DMS153 treated with DMSO at 0.1 percent for 48 hours (cell line): ENCODE data around the gene DIP2A.
"Not testable (repeated sequence)": the region's sequence is repeated elsewhere in the genome, so short reads cannot be mapped to it uniquely, and the experiment has no call there.

Source experiments
- DNase-seq: peaks from one replicate; lab custom pipeline; 2025; ENCODE audit not compliant: unreplicated experiment; lab: John Stamatoyannopoulos, UW

Gene DIP2A

GRCh38 chr21:46553993-46554392 is 95.3 kb downstream of the DIP2A start:
- DNase-seq: no peak

GRCh38 chr21:46554431-46555224 is 95.9 kb downstream of the DIP2A start:
- DNase-seq: no peak

- no peak for DNase-seq
Observed at GRCh38 chr21:46555225-46555617, 96.5 kb downstream of the DIP2A start.

GRCh38 chr21:46555678-46556077 is 97.0 kb downstream of the DIP2A start:
- DNase-seq: no peak

- DNase-seq: no peak
Observed at GRCh38 chr21:46556802-46557201, 98.1 kb downstream of the DIP2A start.

- DNase-seq: no peak
Observed at GRCh38 chr21:46557469-46557868, 98.8 kb downstream of the DIP2A start.

- no peak for DNase-seq
Observed at GRCh38 chr21:46557919-46558392, 99.3 kb downstream of the DIP2A start.

GRCh38 chr21:46559291-46559983 is 100.7 kb downstream of the DIP2A start:
- DNase-seq: no peak

- DNase-seq: no peak
Observed at GRCh38 chr21:46560568-46561444, 102.1 kb downstream of the DIP2A start.

GRCh38 chr21:46561445-46562090 is 102.9 kb downstream of the DIP2A start:
- no peak for DNase-seq

- DNase-seq: no peak
Observed at GRCh38 chr21:46562472-46562871, 103.8 kb downstream of the DIP2A start.

GRCh38 chr21:46562964-46563607 is 104.4 kb downstream of the DIP2A start:
- no peak for DNase-seq

- DNase-seq: no peak
Observed at GRCh38 chr21:46564391-46564790, 105.7 kb downstream of the DIP2A start.

- DNase-seq: no peak
Observed at GRCh38 chr21:46567348-46567747, 108.7 kb downstream of the DIP2A start.

GRCh38 chr21:46568562-46568961 is 109.9 kb downstream of the DIP2A start:
- no peak for DNase-seq

GRCh38 chr21:46569081-46569480 is 110.4 kb downstream of the DIP2A start:
- DNase-seq: no peak

- DNase-seq: no peak
Observed at GRCh38 chr21:46570119-46570518, 111.4 kb downstream of the DIP2A start.

GRCh38 chr21:46570631-46571030 is 111.9 kb downstream of the DIP2A start:
- DNase-seq: no peak

GRCh38 chr21:46572850-46573249 is 114.2 kb downstream of the DIP2A start:
- DNase-seq: no peak

- not testable (repeated sequence) for DNase-seq
Observed at GRCh38 chr21:46577786-46578185, 119.1 kb downstream of the DIP2A start.
